GM20000 (cell line): ENCODE measurements around the gene TMEM100.

Source experiments
- DNase-seq: peaks from one replicate; pipeline ENCODE4 v3.0.0; 2012; ENCODE audit warnings: low spot score
- TF ChIP-seq, protein P1 (sequence below): IDR thresholded peaks from 2 replicates; pipeline ENCODE4 v1.5.1; 2012; ENCODE audit warnings: mild to moderate bottlenecking, control low read depth; ENCODE audit errors: extremely low read depth, missing control alignments

TMEM100 gene

GRCh38 chr17:55763856-55764255 lies 41.2 kb upstream of the TMEM100 start:
- TF ChIP-seq, protein P1, sequence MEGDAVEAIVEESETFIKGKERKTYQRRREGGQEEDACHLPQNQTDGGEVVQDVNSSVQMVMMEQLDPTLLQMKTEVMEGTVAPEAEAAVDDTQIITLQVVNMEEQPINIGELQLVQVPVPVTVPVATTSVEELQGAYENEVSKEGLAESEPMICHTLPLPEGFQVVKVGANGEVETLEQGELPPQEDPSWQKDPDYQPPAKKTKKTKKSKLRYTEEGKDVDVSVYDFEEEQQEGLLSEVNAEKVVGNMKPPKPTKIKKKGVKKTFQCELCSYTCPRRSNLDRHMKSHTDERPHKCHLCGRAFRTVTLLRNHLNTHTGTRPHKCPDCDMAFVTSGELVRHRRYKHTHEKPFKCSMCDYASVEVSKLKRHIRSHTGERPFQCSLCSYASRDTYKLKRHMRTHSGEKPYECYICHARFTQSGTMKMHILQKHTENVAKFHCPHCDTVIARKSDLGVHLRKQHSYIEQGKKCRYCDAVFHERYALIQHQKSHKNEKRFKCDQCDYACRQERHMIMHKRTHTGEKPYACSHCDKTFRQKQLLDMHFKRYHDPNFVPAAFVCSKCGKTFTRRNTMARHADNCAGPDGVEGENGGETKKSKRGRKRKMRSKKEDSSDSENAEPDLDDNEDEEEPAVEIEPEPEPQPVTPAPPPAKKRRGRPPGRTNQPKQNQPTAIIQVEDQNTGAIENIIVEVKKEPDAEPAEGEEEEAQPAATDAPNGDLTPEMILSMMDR, result no peak
- no peak for DNase-seq

DNA sequence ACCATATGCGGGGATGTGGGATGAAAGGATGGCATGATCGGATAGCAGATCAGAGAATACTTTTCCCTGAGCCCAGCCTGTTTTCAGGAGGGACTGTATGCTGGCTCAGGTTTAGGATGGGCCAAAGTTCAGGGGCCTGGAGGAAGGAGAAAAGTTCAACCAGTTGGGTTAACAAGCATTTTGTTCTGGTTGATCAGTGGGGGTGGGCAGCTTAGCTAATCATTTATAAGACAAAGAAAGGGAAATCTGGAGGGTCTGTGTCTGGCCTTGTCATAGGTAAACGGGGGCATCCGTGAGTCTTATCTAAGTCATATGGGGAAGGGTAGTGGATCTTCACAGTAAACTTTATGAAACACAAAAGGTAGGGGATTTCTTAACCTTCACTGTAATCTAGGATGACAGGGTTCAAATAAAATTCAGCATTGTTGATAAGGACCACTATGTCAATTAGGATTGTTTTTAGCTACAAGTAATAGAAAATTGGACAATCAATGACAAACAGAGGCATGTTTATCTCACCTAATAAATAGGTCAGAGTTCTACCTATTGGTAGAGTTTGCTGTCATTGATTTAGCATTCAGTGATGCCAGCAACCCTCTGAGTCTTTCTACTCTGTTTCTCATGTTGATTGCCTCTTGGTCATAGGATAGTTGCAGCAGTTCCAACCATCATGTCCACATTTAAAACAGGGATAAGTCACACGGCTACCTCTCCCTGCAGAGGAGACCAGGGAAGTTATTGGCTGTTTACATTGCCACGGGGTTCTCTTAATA lies 39.6 kb upstream of the TMEM100 start:
- DNase-seq, result no peak
- TF ChIP-seq, protein P1, result no peak

DNA sequence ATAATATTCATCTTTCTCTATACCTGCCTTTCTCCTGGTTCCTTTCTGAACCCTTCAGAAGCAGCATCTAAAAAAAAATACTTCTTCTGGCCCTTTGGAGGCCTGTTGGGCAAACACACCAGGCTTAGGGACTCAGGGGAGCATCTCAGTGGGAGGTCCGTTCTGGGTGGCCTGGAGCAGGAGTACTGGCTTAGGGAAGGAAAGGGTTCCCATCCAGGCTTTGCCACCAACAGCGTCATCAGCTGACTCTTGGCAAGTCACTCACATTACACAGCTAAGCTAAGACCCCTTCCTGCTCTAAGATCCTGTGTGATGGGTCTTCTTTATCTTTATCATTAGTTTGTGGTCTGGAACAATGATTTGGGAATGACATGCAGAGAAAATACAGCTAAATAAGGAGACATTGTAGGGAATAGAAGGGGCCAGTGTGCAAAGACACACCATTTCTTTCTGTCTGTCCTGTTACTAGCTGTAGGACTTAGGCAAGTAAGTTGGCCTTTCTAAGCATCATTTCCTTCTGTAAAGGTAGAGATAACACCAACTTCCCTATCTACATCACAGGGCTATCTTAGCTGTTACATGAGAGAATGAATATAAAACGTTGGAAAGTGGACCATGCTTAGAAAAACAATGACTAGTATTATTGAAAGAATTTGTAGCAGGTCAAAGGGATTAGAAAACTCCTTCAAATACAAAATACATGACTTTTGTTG lies 38.1 kb upstream of the TMEM100 start:
- TF ChIP-seq, protein P1, result no peak
- no peak for DNase-seq

GRCh38 chr17:55758171-55758570 lies 35.5 kb upstream of the TMEM100 start:
- TF ChIP-seq, protein P1, result no peak
- no peak for DNase-seq

DNA sequence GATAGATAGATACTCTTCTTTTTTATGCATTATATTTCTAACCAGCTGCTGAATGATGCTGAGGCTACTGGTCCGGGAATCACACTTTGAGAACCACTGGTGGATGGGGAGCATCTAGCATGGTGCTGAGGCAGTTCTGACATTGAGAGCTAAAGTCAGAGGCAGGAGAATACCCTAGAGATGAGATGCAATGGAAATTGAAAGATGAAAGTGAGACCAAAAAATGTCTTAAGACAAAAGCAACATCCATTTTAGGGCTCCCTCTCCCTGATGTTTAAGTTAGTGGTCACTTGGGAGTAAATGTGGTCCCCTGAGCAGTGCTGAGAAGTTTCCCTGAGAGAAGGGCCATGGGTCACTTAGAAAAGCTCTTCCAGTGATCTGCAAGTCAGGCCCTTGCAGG lies 35.0 kb upstream of the TMEM100 start:
- DNase-seq, result peak; percentile 21
- TF ChIP-seq, protein P1, result no peak

DNA sequence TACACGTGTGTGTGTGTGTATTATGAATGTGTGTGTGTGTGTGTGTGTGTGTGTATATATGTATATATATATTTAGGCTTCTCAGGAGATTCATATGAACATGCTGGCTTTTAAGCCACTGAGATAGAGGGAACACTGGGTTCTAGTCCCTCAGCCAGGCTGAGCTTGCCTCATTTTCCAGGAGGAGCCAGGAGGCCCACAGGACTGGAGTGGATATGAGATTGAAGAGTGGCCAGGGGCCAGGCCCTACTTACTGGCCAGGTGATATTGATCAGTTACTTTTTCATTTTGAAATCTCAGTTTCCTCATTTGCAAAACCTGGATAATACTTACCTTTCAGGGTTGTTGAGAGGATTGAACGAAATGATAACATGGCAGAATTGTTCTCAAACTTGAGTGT lies 34.0 kb upstream of the TMEM100 start:
- TF ChIP-seq, protein P1, result no peak

GRCh38 chr17:55751720-55752250 lies 29.1 kb upstream of the TMEM100 start:
- TF ChIP-seq, protein P1, result no peak
- no peak for DNase-seq

More for the DNA sequence above, 34.0 kb upstream of the TMEM100 start:
- no peak for DNase-seq
